Ascending aorta (tissue), 2 donors: ENCODE measurements around the gene C5. TPM values are rescaled to one million over a fixed set of nuclear protein-coding genes. Genes with fewer than 3 reads are reported as not detected.

Experiments used
- DNase-seq, 2 donors: peaks; one replicate each; pipeline ENCODE4 v3.0.0-alpha.2; 2019; ENCODE audit warnings: low spot score in 2 of 2
- H3K27ac ChIP-seq, 2 donors: fragments of 200-600 bp; sonication (generic); one replicate each; pipeline ENCODE4 v1.5.1; 2016 to 2017; ENCODE audit warnings: mild to moderate bottlenecking in 1 of 2
- H3K27me3 ChIP-seq: fragments of 200-600 bp; sonication (generic); one replicate; pipeline ENCODE4 v1.5.1; 2017
- H3K36me3 ChIP-seq, 2 donors: fragments of 200-600 bp; sonication (generic); one replicate each; pipeline ENCODE4 v1.5.1; 2016
- H3K4me1 ChIP-seq, 2 donors: fragments of 200-600 bp; sonication (generic); one replicate each; pipeline ENCODE4 v1.5.1; 2016 to 2017; ENCODE audit warnings: mild to moderate bottlenecking in 1 of 2
- H3K4me3 ChIP-seq, 2 donors: fragments of 200-600 bp; sonication (generic); one replicate each; pipeline ENCODE4 v1.5.1; 2016 to 2017; ENCODE audit warnings: mild to moderate bottlenecking in 1 of 2
- H3K9me3 ChIP-seq, 2 donors: fragments of 200-600 bp; sonication (generic); one replicate each; pipeline ENCODE4 v1.5.1; 2016
- intact Hi-C: fragments of 100-400 bp; cut with DNase I; formaldehyde crosslinking; loops from one replicate; pipeline ENCODE4 v1.15.1; 2023
- total RNA-seq: library from RNA; depleted of rRNA; stranded (reverse); fragments of >200 nt; gene quantifications from one replicate; pipeline ENCODE4 v1.1.0, GENCODE V29; 2016
- TF ChIP-seq, protein P1 (sequence below), 3 experiments: fragments of 200-600 bp in 2 of 3; fragments of 450-650 bp in 1 of 3; sonication (generic) in 2 of 3; IDR thresholded peaks; one replicate each; pipeline ENCODE4 v1.5.1; 2016 to 2019; ENCODE audit warnings: antibody characterized with exemption in 3 of 3, mild to moderate bottlenecking in 1 of 3, moderate library complexity in 1 of 3

Gene C5
- total RNA-seq, 1 donor from 2014 or later = 1.5 TPM

DNA sequence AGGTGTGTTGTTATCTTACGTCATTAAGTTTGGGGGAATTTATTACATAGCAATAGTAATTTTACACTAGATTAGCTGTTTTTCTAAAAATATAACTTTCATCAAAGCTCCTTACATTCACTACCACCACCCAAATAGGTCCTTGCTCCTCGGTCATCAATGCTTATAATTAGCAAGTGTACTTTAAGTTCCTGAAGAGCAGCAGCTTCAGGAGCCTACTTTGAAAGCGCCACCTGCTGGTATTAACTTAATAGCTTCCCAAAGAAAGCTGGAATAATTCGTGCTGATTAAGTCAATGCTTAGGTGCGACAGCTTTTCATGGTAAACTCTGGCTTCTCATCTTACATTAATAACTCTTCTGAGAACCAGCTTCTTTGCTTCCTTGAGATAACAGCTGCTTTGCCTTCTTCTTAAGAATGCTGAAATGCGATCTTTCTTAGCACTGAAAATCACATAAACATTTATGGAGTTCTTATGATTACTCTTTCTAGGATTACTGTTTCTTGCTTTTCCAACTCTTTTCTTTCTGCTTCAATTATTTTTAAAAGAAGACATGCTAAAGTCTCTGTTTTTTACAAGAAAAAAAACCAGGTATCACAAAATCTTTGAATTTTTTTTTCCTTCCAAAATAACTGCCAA lies 10.0 kb upstream of the C5 start:
- Histone ChIP-seq H3K4me1 (no peaks in the 10 kb centered on the region), H3K4me3 (no peak overlapping the region), H3K36me3 (no peaks in the 10 kb centered on the region), H3K9me3 (no peaks in the 10 kb centered on the region), H3K27me3 (no peaks in the 10 kb centered on the region), H3K27ac (no peak overlapping the region)
- TF ChIP-seq, protein P1, sequence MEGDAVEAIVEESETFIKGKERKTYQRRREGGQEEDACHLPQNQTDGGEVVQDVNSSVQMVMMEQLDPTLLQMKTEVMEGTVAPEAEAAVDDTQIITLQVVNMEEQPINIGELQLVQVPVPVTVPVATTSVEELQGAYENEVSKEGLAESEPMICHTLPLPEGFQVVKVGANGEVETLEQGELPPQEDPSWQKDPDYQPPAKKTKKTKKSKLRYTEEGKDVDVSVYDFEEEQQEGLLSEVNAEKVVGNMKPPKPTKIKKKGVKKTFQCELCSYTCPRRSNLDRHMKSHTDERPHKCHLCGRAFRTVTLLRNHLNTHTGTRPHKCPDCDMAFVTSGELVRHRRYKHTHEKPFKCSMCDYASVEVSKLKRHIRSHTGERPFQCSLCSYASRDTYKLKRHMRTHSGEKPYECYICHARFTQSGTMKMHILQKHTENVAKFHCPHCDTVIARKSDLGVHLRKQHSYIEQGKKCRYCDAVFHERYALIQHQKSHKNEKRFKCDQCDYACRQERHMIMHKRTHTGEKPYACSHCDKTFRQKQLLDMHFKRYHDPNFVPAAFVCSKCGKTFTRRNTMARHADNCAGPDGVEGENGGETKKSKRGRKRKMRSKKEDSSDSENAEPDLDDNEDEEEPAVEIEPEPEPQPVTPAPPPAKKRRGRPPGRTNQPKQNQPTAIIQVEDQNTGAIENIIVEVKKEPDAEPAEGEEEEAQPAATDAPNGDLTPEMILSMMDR (IDR thresholded peaks at IDR 0.05) = peak; percentile 54 to 75 (median 73)
- intact Hi-C loops = loop anchor here (1.0 kb wide), 2 partner anchors 75 to 304 kb away; no protein-coding TSS in a partner anchor
- DNase-seq = no peak

DNA sequence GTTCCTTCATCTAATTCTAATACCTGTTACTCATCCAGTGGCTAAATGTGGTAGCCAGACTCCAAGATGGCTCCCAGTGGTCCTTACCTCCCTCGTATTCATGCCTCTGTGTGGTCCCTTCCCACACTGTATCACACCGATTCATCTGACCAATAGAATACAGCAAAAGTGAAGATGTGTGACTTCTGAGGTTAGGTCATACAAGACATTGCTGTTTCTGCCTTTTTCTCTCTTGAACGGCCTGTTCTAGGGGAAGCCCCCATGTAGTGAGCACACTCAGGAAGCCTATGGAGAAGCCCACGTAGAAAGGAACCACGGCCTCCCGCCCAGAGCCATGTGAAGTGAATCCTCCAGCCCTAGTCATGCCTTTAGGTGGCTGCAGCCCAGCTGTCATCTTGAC lies 9.4 kb upstream of the C5 start:
- TF ChIP-seq, protein P1 (IDR thresholded peaks at IDR 0.05) = no peak
- Histone ChIP-seq H3K4me3 (no peak overlapping the region), H3K9me3 (no peaks in the 10 kb centered on the region), H3K4me1 (no peaks in the 10 kb centered on the region), H3K36me3 (no peaks in the 10 kb centered on the region), H3K27me3 (no peaks in the 10 kb centered on the region), H3K27ac (no peak overlapping the region)
- no peak for DNase-seq
- intact Hi-C loops = no loop called here

DNA sequence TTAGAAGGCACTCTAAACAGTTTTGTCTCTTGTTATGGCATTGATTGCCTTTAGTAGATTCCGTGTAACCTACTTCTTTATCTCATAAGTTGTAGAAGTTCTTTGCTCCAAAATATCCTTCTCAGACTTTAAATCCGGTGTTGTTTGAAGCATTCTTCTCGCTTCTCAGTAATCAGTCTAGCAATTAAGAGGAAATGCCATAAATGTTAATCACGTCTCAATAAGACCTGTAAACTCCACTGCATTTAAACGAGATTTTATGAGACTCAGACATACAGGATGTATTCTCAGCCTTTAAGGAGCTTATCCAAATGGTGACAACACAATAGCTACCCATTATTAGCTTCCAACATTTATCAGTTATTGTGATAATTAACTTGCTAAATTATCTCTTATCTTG lies 7.7 kb upstream of the C5 start:
- DNase-seq = no peak
- no peaks in the 10 kb centered on the region for H3K9me3 ChIP-seq
- no peak overlapping the region for H3K4me3 ChIP-seq
- intact Hi-C loops = no loop called here
- H3K36me3 ChIP-seq = no peaks in the 10 kb centered on the region
- TF ChIP-seq, protein P1 (IDR thresholded peaks at IDR 0.05) = no peak
- no peaks in the 10 kb centered on the region for H3K4me1 ChIP-seq
- H3K27me3 ChIP-seq = no peaks in the 10 kb centered on the region
- no peak overlapping the region for H3K27ac ChIP-seq

DNA sequence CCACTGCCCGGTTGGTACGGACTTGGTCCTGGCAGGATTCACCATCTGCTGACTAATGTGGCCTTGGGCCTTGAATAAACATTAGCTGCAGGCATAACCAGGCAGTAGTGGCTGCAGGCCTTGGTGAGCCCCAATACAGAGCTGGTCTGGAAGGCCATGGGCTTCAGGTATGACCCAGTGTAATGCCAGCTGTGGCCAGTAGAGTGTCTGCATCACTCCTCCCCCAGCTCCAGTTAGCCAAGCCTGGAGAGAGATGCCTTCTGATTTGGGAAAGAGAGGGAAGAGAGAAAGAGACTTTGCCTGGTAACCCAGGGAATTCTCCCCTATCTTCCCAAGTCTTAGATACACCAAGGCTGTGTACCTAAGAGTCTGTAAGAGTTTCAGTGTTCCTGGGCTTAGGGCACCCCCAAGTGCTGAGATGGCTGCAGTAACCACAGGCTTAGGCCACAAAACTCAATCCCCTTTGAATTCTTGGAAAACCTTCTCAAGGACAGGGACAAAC lies 5.6 kb upstream of the C5 start:
- Histone ChIP-seq H3K9me3 (no peaks in the 10 kb centered on the region), H3K27me3 (no peaks in the 10 kb centered on the region), H3K36me3 (no peaks in the 10 kb centered on the region), H3K4me3 (no peak overlapping the region), H3K27ac (no peak overlapping the region), H3K4me1 (no peaks in the 10 kb centered on the region)
- intact Hi-C loops = no loop called here
- TF ChIP-seq, protein P1 (IDR thresholded peaks at IDR 0.05) = no peak
- DNase-seq = no peak

DNA sequence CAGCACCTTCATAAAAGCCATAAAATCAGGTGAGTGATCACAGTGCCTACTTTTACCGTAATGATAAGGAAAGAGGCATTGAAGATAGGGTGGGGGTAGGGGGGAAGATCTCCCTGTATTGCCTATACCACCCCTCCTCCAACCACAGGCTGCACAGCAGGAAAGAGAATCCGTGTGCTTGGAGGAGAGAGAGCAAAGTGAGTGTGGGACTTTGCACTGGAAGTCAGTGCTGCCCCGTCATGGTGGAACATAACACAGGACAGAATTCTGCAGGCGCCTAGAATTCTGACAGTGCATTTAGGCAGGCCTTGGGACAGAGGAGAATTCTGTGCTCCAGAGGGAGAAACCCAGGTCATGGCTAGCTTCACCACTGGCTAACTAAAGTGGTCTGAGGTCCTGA lies 3.5 kb upstream of the C5 start:
- Histone ChIP-seq H3K27me3 (no peaks in the 10 kb centered on the region), H3K9me3 (no peaks in the 10 kb centered on the region), H3K4me3 (no peak overlapping the region), H3K27ac (no peak overlapping the region), H3K4me1 (no peaks in the 10 kb centered on the region), H3K36me3 (no peaks in the 10 kb centered on the region)
- TF ChIP-seq, protein P1 (IDR thresholded peaks at IDR 0.05) = no peak
- intact Hi-C loops = no loop called here
- DNase-seq = no peak
